ENCODE results near the gene HS1BP3.

DNA sequence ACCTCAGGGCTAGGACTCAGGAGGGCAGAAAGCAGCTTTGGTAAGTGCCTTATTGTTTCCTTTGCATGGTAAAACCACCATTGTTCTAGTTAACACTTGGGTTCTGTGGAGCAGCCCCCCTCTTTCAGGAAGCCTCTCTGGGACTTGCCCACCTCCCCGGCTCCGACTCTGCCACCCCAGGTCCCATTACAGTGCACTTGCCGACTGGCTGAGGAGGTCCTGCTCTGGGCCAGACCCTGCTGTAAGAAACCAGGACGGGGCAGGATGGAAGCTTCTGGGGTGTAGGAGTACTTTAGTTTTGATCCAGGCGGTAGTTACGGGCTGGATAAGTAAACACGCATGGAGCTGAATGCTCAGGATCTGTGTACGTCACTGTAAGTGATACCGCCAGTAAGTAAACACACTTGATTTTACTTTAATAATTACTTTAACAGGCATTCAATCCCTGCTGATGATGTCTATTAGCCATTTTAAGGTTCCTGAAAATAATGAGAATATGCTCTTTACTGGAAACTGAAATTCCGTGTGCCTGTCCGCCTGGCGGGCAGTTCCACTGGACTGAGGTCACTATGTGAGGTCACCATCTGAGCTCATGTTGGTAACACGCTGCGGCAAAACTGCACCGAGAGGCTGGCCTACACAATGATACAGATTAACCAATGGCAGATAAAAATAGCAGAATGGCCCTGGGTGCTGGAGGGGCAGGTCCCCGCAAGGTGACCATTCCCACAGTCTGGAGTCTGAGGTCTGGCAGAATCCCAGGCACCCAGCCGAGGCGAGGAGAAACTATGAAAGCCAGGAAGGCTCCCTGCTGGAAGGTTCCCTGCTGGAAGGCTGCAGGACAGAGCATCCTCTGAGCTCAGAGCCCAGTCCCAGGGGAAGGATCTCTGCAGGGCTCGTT, 25.2 kb downstream of the HS1BP3 start:
- TF ChIP-seq, protein P1, sequence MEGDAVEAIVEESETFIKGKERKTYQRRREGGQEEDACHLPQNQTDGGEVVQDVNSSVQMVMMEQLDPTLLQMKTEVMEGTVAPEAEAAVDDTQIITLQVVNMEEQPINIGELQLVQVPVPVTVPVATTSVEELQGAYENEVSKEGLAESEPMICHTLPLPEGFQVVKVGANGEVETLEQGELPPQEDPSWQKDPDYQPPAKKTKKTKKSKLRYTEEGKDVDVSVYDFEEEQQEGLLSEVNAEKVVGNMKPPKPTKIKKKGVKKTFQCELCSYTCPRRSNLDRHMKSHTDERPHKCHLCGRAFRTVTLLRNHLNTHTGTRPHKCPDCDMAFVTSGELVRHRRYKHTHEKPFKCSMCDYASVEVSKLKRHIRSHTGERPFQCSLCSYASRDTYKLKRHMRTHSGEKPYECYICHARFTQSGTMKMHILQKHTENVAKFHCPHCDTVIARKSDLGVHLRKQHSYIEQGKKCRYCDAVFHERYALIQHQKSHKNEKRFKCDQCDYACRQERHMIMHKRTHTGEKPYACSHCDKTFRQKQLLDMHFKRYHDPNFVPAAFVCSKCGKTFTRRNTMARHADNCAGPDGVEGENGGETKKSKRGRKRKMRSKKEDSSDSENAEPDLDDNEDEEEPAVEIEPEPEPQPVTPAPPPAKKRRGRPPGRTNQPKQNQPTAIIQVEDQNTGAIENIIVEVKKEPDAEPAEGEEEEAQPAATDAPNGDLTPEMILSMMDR (conservative IDR thresholded peaks at IDR 0.05; ENCODE audit: low read depth, low read length), result no peak
- no peak for TF ChIP-seq EZH2 (IDR thresholded peaks at IDR 0.05; ENCODE audit: low read length, unreplicated experiment)
- TF ChIP-seq EZH2phosphoT487 (IDR thresholded peaks at IDR 0.05; ENCODE audit: borderline replicate concordance, low read length), result no peak

Measured in PC-3 (cell line).